ENCODE measurements around the gene SMARCAD1. TPM values are rescaled to one million over a fixed set of nuclear protein-coding genes. Genes with fewer than 3 reads are reported as not detected.

Gene SMARCAD1
- total and polyA plus RNA-seq, 2 donors (not counting 1 experiment from before 2014, with no cell fraction given): 24.8 to 30.7 TPM

DNA sequence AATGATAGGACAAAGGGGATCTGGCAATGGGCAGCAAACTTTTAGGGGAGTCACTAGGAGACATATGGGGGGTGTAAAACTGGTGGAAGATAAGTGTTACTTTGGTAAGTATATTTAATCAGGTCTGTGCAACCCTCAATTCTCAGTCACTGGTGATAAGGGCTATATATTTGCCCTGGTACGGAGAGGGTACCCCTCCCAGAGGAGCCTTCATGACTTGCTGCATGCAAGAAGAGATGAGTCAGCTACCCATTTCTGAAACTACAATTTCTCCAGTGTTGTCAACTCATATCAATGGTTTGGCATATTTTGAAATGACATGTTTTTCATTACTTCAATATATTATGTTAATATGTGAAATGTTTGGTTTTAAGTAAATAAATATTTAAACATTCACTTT is 14.3 kb downstream of the SMARCAD1 start:
- no peak for DNase-seq (ENCODE audit: low read depth in 2 of 2)
- Histone ChIP-seq H3K9me3 (ENCODE audit: control insufficient read depth, insufficient read depth, low read depth, low read length) (no peaks in the 10 kb centered on the region), H3K4me3 (replicated peaks in 1 of 4; ENCODE audit: control extremely low read depth in 1 of 4, insufficient read depth in 1 of 4, low read depth in 3 of 4, low read length in 4 of 4) (no peak overlapping the region), H3K4me2 (ENCODE audit: extremely low read depth, insufficient read depth, low read length) (no peak overlapping the region), H3K4me1 (ENCODE audit: control insufficient read depth, extremely low read depth, insufficient read depth, low read length) (no peaks in the 10 kb centered on the region), H4K20me1 (ENCODE audit: control insufficient read depth, extremely low read depth, insufficient read depth, low read length) (no peaks in the 10 kb centered on the region), H3K79me2 (ENCODE audit: control insufficient read depth, insufficient read depth, low read length) (no peaks in the 10 kb centered on the region), H3K9ac (ENCODE audit: insufficient read depth, low read length) (no peak overlapping the region), H3K27ac (ENCODE audit: insufficient read depth, low read length) (no peak overlapping the region), H3K27me3 (ENCODE audit: control insufficient read depth, insufficient read depth, low read length) (no peaks in the 10 kb centered on the region), H2AFZ (ENCODE audit: low read length) (no peak overlapping the region), H3K36me3 (ENCODE audit: control insufficient read depth, insufficient read depth, low read length) (peaks cover 3% of the 10 kb centered on the region)
- TF ChIP-seq, protein P1, sequence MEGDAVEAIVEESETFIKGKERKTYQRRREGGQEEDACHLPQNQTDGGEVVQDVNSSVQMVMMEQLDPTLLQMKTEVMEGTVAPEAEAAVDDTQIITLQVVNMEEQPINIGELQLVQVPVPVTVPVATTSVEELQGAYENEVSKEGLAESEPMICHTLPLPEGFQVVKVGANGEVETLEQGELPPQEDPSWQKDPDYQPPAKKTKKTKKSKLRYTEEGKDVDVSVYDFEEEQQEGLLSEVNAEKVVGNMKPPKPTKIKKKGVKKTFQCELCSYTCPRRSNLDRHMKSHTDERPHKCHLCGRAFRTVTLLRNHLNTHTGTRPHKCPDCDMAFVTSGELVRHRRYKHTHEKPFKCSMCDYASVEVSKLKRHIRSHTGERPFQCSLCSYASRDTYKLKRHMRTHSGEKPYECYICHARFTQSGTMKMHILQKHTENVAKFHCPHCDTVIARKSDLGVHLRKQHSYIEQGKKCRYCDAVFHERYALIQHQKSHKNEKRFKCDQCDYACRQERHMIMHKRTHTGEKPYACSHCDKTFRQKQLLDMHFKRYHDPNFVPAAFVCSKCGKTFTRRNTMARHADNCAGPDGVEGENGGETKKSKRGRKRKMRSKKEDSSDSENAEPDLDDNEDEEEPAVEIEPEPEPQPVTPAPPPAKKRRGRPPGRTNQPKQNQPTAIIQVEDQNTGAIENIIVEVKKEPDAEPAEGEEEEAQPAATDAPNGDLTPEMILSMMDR (conservative IDR thresholded peaks at IDR 0.05 in 1 of 2, IDR thresholded peaks at IDR 0.05 in 1 of 2; ENCODE audit: low read depth in 1 of 2, low read length in 2 of 2): no peak
- no peak for TF ChIP-seq EZH2 (IDR thresholded peaks at IDR 0.05; ENCODE audit: low read length, missing control alignments)

DNA sequence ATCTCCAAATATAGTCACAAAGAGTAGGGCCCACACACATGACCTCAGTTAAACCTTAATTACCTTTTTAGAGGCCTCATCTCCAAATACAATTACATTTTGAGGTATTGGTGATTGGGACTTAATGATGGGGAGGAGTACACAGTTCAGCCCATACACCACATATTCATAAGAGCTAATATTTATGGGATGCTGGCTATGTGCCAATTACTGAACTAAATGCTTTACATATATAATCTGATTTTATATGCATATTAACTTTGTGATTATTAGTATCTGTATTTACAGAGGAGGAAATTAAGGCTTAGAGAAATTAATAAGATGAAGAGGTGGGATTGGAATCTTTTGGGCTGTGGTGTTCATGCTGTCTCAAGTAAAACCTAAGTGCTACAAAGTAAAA is 17.8 kb downstream of the SMARCAD1 start:
- no peaks in the 10 kb centered on the region for H3K79me2 ChIP-seq (ENCODE audit: control insufficient read depth, insufficient read depth, low read length)
- no peak overlapping the region for H3K4me2 ChIP-seq (ENCODE audit: extremely low read depth, insufficient read depth, low read length)
- no peaks in the 10 kb centered on the region for H3K27me3 ChIP-seq (ENCODE audit: control insufficient read depth, insufficient read depth, low read length)
- no peaks in the 10 kb centered on the region for H3K9me3 ChIP-seq (ENCODE audit: control insufficient read depth, insufficient read depth, low read depth, low read length)
- H3K9ac ChIP-seq (ENCODE audit: insufficient read depth, low read length): no peak overlapping the region
- no peak for TF ChIP-seq EZH2 (IDR thresholded peaks at IDR 0.05; ENCODE audit: low read length, missing control alignments)
- TF ChIP-seq, protein P1 (conservative IDR thresholded peaks at IDR 0.05 in 1 of 2, IDR thresholded peaks at IDR 0.05 in 1 of 2; ENCODE audit: low read depth in 1 of 2, low read length in 2 of 2): no peak
- no peak overlapping the region for H3K4me3 ChIP-seq (replicated peaks in 1 of 4; ENCODE audit: control extremely low read depth in 1 of 4, insufficient read depth in 1 of 4, low read depth in 3 of 4, low read length in 4 of 4)
- H4K20me1 ChIP-seq (ENCODE audit: control insufficient read depth, extremely low read depth, insufficient read depth, low read length): no peaks in the 10 kb centered on the region
- H2AFZ ChIP-seq (ENCODE audit: low read length): no peak overlapping the region
- peaks cover under 1% of the 10 kb centered on the region for H3K36me3 ChIP-seq (ENCODE audit: control insufficient read depth, insufficient read depth, low read length)
- no peaks in the 10 kb centered on the region for H3K4me1 ChIP-seq (ENCODE audit: control insufficient read depth, extremely low read depth, insufficient read depth, low read length)
- no peak overlapping the region for H3K27ac ChIP-seq (ENCODE audit: insufficient read depth, low read length)
- no peak for DNase-seq (ENCODE audit: low read depth in 2 of 2)

DNA sequence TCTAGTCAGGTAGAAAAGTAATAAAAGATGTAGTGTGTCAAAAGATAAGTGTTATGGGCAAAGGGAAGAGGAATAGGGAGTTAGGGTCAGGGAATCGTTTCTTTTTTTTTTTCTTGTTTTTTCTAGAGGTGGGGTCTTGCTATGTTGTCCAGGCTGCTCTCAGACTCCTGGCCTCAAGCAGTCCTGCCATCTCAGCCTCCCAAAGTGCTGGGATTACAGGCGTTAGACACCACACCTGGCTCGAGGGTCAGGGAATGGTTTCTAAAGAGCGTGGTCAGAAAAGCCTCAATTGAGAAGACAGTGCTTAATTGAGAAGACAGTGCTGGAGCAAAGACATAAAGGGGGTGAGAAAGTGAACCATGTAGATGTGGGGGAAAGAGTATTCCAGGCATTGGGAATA is 19.1 kb downstream of the SMARCAD1 start:
- H3K79me2 ChIP-seq (ENCODE audit: control insufficient read depth, insufficient read depth, low read length): no peaks in the 10 kb centered on the region
- TF ChIP-seq EZH2 (IDR thresholded peaks at IDR 0.05; ENCODE audit: low read length, missing control alignments): no peak
- TF ChIP-seq, protein P1 (conservative IDR thresholded peaks at IDR 0.05 in 1 of 2, IDR thresholded peaks at IDR 0.05 in 1 of 2; ENCODE audit: low read depth in 1 of 2, low read length in 2 of 2): no peak
- no peak overlapping the region for H3K27ac ChIP-seq (ENCODE audit: insufficient read depth, low read length)
- no peaks in the 10 kb centered on the region for H3K27me3 ChIP-seq (ENCODE audit: control insufficient read depth, insufficient read depth, low read length)
- no peak for DNase-seq (ENCODE audit: low read depth in 2 of 2)
- H2AFZ ChIP-seq (ENCODE audit: low read length): no peak overlapping the region
- H3K4me2 ChIP-seq (ENCODE audit: extremely low read depth, insufficient read depth, low read length): no peak overlapping the region
- H3K4me3 ChIP-seq (replicated peaks in 1 of 4; ENCODE audit: control extremely low read depth in 1 of 4, insufficient read depth in 1 of 4, low read depth in 3 of 4, low read length in 4 of 4): no peak overlapping the region
- H3K36me3 ChIP-seq (ENCODE audit: control insufficient read depth, insufficient read depth, low read length): no peaks in the 10 kb centered on the region
- H3K9me3 ChIP-seq (ENCODE audit: control insufficient read depth, insufficient read depth, low read depth, low read length): no peaks in the 10 kb centered on the region
- H4K20me1 ChIP-seq (ENCODE audit: control insufficient read depth, extremely low read depth, insufficient read depth, low read length): no peaks in the 10 kb centered on the region
- no peak overlapping the region for H3K9ac ChIP-seq (ENCODE audit: insufficient read depth, low read length)
- no peaks in the 10 kb centered on the region for H3K4me1 ChIP-seq (ENCODE audit: control insufficient read depth, extremely low read depth, insufficient read depth, low read length)
